Measurements from ENCODE around the gene WSCD2. TPM values are rescaled to one million over a fixed set of nuclear protein-coding genes. Genes with fewer than 3 reads are reported as not detected.

WSCD2 gene
- not detected in 2 replicates for total RNA-seq (2014; rRNA removed; shearing (Covaris generic))
- not detected in 2 replicates for total RNA-seq (2022)
- not detected for Bru-seq, nascent RNA
- not detected for BruChase-seq, experiment 1, labeled RNA remaining after a 6-hour chase
- not detected for BruChase-seq, experiment 2, labeled RNA remaining after a 2-hour chase
- long read RNA-seq, result 0 reads

GRCh38 chr12:108129017-108129812, at the start of gene WSCD2:
Gene WSCD2, plus strand, starts transcription at chr12:108129288. Its CDS starts 66,545 bp downstream, at chr12:108195833.
- ChIA-PET CTCF (ENCODE audit: unreplicated experiment) (no interaction called here), POLR2A (no interaction called here)
- no peaks in the 10 kb centered on the region for H4K20me1 ChIP-seq (ENCODE audit: insufficient read depth, low read length)
- H3K4me3 ChIP-seq (ENCODE audit: low read depth, low read length, poor library complexity, severe bottlenecking), result no peak within 1 kb of the TSS
- no peaks in the 10 kb centered on the region for H3K79me2 ChIP-seq (ENCODE audit: insufficient read depth, low read depth, low read length)
- no TSS peak for BruUV-seq (replicated peaks)
- H3K4me1 ChIP-seq (ENCODE audit: insufficient read depth, low read length, poor library complexity, severe bottlenecking), result no peaks in the 10 kb centered on the region
- H3K4me2 ChIP-seq (ENCODE audit: low read length), result no peak within 1 kb of the TSS
- no peaks in the 10 kb centered on the region for H3K9me2 ChIP-seq (ENCODE audit: insufficient read depth, low read length)
- no peak within 1 kb of the TSS for H3K27ac ChIP-seq (ENCODE audit: low read depth, low read length, poor library complexity, severe bottlenecking)
- H2AFZ ChIP-seq (ENCODE audit: low read length), result no peak within 1 kb of the TSS
- TF ChIP-seq, protein P1, sequence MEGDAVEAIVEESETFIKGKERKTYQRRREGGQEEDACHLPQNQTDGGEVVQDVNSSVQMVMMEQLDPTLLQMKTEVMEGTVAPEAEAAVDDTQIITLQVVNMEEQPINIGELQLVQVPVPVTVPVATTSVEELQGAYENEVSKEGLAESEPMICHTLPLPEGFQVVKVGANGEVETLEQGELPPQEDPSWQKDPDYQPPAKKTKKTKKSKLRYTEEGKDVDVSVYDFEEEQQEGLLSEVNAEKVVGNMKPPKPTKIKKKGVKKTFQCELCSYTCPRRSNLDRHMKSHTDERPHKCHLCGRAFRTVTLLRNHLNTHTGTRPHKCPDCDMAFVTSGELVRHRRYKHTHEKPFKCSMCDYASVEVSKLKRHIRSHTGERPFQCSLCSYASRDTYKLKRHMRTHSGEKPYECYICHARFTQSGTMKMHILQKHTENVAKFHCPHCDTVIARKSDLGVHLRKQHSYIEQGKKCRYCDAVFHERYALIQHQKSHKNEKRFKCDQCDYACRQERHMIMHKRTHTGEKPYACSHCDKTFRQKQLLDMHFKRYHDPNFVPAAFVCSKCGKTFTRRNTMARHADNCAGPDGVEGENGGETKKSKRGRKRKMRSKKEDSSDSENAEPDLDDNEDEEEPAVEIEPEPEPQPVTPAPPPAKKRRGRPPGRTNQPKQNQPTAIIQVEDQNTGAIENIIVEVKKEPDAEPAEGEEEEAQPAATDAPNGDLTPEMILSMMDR (conservative IDR thresholded peaks at IDR 0.05; ENCODE audit: low read length), result no peak
- no peak for TF ChIP-seq EZH2phosphoT487 (IDR thresholded peaks at IDR 0.05; ENCODE audit: borderline replicate concordance, low read depth, low read length)
- H3K36me3 ChIP-seq (ENCODE audit: insufficient read depth, low read length), result no peaks in the 10 kb centered on the region
- no peak for DNase-seq (ENCODE audit: low spot score)
- intact Hi-C loops (cut with micrococcal nuclease; ENCODE audit: unreplicated experiment), result no loop called here
- no peaks in the 10 kb centered on the region for H3K9me3 ChIP-seq (ENCODE audit: low read length)

DNA sequence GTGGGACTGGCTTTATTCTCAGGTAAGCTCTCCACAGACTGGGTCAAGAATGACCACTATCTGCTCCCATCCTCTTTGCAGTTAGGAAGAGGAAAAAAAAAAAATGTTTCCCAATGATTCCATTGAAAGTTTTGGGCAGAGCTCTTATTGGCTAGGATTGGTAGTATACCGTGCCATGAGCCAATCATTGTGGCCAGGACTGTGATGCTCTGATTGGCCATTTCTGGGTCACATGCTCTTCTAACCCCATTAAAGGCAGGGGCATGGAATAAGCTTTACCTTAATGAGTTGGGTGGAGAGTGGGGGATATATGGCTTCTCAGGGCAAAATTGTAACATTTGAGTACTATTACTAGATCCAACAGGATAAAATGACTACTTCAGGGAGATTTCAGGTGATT, 49.4 kb upstream of the WSCD2 start:
- no TSS peak for BruUV-seq (replicated peaks)
- ChIA-PET CTCF (ENCODE audit: unreplicated experiment) (no interaction called here), POLR2A (no interaction called here)
- Histone ChIP-seq H3K27ac (ENCODE audit: low read depth, low read length, poor library complexity, severe bottlenecking) (no peak overlapping the region), H3K4me1 (ENCODE audit: insufficient read depth, low read length, poor library complexity, severe bottlenecking) (no peaks in the 10 kb centered on the region), H3K9me3 (ENCODE audit: low read length) (no peaks in the 10 kb centered on the region), H3K4me3 (ENCODE audit: low read depth, low read length, poor library complexity, severe bottlenecking) (no peak overlapping the region), H3K9me2 (ENCODE audit: insufficient read depth, low read length) (no peaks in the 10 kb centered on the region), H2AFZ (ENCODE audit: low read length) (no peak overlapping the region), H3K36me3 (ENCODE audit: insufficient read depth, low read length) (no peaks in the 10 kb centered on the region), H3K79me2 (ENCODE audit: insufficient read depth, low read depth, low read length) (no peaks in the 10 kb centered on the region), H4K20me1 (ENCODE audit: insufficient read depth, low read length) (no peaks in the 10 kb centered on the region), H3K4me2 (ENCODE audit: low read length) (no peak overlapping the region)
- intact Hi-C loops (cut with micrococcal nuclease; ENCODE audit: unreplicated experiment), result no loop called here
- TF ChIP-seq, protein P1 (conservative IDR thresholded peaks at IDR 0.05; ENCODE audit: low read length), result no peak
- TF ChIP-seq EZH2phosphoT487 (IDR thresholded peaks at IDR 0.05; ENCODE audit: borderline replicate concordance, low read depth, low read length), result no peak
- DNase-seq (ENCODE audit: low spot score), result no peak

DNA sequence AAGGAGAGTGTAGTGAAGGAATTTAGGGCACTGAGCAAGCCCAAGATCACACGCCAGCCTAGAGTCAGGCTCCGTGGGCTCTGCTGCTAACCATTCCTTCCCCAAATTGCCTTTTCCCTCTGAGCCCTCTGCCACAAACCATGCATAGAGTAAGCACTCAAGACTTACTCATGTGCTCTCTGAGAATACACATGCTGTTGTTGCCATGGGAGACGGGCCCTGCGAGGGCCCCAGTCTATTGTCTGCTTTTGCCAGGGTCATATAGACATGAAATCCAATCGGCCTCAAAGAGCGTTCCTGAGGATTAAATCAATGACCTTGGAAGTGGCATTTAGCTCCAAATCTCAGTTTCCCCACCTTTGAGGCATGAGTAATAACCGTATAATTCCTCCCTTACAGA, 48.7 kb upstream of the WSCD2 start:
- Histone ChIP-seq H4K20me1 (ENCODE audit: insufficient read depth, low read length) (no peaks in the 10 kb centered on the region), H3K27ac (ENCODE audit: low read depth, low read length, poor library complexity, severe bottlenecking) (no peak overlapping the region), H3K79me2 (ENCODE audit: insufficient read depth, low read depth, low read length) (no peaks in the 10 kb centered on the region), H3K4me1 (ENCODE audit: insufficient read depth, low read length, poor library complexity, severe bottlenecking) (no peaks in the 10 kb centered on the region), H3K4me2 (ENCODE audit: low read length) (no peak overlapping the region), H3K9me3 (ENCODE audit: low read length) (no peaks in the 10 kb centered on the region), H3K9me2 (ENCODE audit: insufficient read depth, low read length) (no peaks in the 10 kb centered on the region), H3K4me3 (ENCODE audit: low read depth, low read length, poor library complexity, severe bottlenecking) (no peak overlapping the region), H2AFZ (ENCODE audit: low read length) (no peak overlapping the region), H3K36me3 (ENCODE audit: insufficient read depth, low read length) (no peaks in the 10 kb centered on the region)
- POLR2A ChIA-PET, result no interaction called here
- TF ChIP-seq EZH2phosphoT487 (IDR thresholded peaks at IDR 0.05; ENCODE audit: borderline replicate concordance, low read depth, low read length), result no peak
- TF ChIP-seq, protein P1 (conservative IDR thresholded peaks at IDR 0.05; ENCODE audit: low read length), result no peak
- DNase-seq (ENCODE audit: low spot score), result no peak
- intact Hi-C loops (cut with micrococcal nuclease; ENCODE audit: unreplicated experiment), result no loop called here
- BruUV-seq (replicated peaks), result no TSS peak
- CTCF ChIA-PET (ENCODE audit: unreplicated experiment), result no interaction called here
